ENCODE measurements around the gene CAMSAP1.

CAMSAP1 gene

DNA sequence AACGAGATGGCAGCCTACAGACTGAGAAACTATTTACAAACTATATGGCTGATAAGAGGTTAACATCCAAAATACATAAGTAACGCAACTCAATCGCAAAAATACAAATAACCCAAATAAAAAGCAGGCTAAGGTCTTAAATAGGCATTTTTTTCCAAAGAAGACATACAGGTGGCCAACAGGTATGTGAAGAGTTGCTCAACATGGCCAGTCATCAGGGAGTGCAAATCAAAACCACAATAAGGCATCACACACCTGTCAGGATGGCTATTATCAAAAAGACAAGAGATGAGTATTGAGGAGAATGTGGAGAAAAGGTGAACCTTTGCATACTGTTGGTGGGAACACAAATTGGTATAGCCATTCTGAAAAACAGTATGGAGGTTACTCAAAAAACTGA lies 73.5 kb downstream of the CAMSAP1 start:
- POLR2A ChIA-PET (ENCODE audit: low non-redundant PET), result no interaction called here
- DNase-seq (ENCODE audit: low spot score), result no peak
- H3K27ac ChIP-seq, result no peak overlapping the region
- TF ChIP-seq, protein P1, sequence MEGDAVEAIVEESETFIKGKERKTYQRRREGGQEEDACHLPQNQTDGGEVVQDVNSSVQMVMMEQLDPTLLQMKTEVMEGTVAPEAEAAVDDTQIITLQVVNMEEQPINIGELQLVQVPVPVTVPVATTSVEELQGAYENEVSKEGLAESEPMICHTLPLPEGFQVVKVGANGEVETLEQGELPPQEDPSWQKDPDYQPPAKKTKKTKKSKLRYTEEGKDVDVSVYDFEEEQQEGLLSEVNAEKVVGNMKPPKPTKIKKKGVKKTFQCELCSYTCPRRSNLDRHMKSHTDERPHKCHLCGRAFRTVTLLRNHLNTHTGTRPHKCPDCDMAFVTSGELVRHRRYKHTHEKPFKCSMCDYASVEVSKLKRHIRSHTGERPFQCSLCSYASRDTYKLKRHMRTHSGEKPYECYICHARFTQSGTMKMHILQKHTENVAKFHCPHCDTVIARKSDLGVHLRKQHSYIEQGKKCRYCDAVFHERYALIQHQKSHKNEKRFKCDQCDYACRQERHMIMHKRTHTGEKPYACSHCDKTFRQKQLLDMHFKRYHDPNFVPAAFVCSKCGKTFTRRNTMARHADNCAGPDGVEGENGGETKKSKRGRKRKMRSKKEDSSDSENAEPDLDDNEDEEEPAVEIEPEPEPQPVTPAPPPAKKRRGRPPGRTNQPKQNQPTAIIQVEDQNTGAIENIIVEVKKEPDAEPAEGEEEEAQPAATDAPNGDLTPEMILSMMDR (conservative IDR thresholded peaks at IDR 0.05; ENCODE audit: low read depth), result no peak
- CTCF ChIA-PET, result no interaction called here

DNA sequence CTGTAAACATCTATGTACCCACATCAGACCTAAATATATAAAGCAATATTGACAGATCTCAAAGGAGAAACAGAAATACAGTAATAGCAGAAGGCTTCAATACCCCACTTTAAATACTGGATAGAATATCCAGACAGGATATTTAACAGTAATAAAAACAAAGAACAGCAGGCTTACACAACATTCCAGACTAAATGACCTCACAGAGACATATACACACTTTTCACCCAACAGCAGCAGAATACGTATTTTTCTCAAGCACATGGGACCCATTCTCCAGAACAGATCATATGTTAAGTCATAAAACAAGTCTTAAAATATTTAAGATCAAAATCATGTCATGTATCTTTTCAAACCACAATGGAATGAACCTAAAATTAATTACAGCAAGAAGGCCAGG lies 76.8 kb downstream of the CAMSAP1 start:
- no peak for DNase-seq (ENCODE audit: low spot score)
- ChIA-PET CTCF (no interaction called here), POLR2A (ENCODE audit: low non-redundant PET) (no interaction called here)
- TF ChIP-seq, protein P1 (conservative IDR thresholded peaks at IDR 0.05; ENCODE audit: low read depth), result no peak
- H3K27ac ChIP-seq, result no peak overlapping the region

- no peak for DNase-seq (ENCODE audit: low spot score)
- TF ChIP-seq, protein P1 (conservative IDR thresholded peaks at IDR 0.05; ENCODE audit: low read depth), result no peak
- ChIA-PET CTCF (no interaction called here), POLR2A (ENCODE audit: low non-redundant PET) (no interaction called here)
- H3K27ac ChIP-seq, result no peak overlapping the region
Measured at GRCh38 chr9:135828656-135829055, 78.7 kb downstream of the CAMSAP1 start.

- ChIA-PET CTCF (no interaction called here), POLR2A (ENCODE audit: low non-redundant PET) (no interaction called here)
- H3K27ac ChIP-seq, result no peak overlapping the region
- TF ChIP-seq, protein P1 (conservative IDR thresholded peaks at IDR 0.05; ENCODE audit: low read depth), result no peak
- DNase-seq (ENCODE audit: low spot score), result no peak
Measured at GRCh38 chr9:135827866-135828580, 79.3 kb downstream of the CAMSAP1 start.

DNA sequence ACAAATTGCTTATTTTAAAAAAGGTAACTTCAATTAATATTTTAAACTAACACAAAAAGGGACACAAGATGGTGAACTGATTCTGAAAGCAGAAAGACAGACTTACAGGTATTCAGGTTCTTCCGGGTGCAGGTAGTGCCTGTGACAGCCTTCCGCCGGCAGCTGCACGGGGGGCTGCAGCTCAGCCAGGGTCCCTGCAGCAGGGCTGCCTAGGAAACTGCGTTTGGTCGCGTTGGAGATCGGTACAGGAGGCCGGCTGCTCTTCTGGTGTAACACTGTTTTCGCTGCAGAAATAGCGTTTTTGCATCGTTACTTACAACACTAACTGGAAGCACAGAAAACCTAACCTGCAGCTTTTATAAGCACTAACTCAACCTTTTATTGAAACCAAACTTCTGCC lies 80.0 kb downstream of the CAMSAP1 start:
- CTCF ChIA-PET, result no interaction called here
- H3K27ac ChIP-seq, result no peak overlapping the region
- POLR2A ChIA-PET (ENCODE audit: low non-redundant PET), result no interaction called here
- TF ChIP-seq, protein P1 (conservative IDR thresholded peaks at IDR 0.05; ENCODE audit: low read depth), result no peak
- DNase-seq (ENCODE audit: low spot score), result no peak

GRCh38 chr9:135826188-135826545 lies 81.2 kb downstream of the CAMSAP1 start:
- POLR2A ChIA-PET (ENCODE audit: low non-redundant PET), result no interaction called here
- no peak for DNase-seq (ENCODE audit: low spot score)
- CTCF ChIA-PET, result no interaction called here
- TF ChIP-seq, protein P1 (conservative IDR thresholded peaks at IDR 0.05; ENCODE audit: low read depth), result no peak
- no peak overlapping the region for H3K27ac ChIP-seq
